ENCODE data around the gene TBC1D16.

DNA sequence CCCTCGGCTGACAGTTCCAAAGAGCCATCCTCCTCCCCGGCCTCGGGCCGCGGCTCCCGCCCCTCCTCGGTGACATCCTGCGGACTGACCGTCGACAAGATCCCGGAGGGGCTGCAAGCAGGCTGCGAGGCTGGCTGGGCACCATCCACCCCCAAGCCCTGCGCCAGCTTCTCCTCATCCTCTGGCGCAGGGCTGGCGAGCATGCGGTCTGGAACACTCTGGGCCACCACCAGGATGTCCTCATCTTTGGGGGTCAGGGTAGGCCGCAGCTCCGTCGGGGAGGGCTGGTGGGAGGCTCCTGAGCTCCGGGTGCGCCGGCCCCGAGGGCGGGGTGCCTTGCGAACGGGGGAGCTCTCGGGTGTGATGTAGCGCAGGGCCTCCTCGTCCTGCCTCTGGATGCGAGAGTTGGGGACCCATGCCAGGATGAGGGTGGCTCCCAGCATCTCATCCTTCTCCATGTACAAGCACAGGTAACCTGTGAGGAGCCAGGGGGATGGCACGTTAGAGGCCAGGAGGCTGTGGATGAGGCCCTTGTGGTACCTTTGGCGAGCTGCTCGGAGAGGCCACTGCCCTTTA, 25.3 kb downstream of the TBC1D16 start:
- TF ChIP-seq, protein P1, sequence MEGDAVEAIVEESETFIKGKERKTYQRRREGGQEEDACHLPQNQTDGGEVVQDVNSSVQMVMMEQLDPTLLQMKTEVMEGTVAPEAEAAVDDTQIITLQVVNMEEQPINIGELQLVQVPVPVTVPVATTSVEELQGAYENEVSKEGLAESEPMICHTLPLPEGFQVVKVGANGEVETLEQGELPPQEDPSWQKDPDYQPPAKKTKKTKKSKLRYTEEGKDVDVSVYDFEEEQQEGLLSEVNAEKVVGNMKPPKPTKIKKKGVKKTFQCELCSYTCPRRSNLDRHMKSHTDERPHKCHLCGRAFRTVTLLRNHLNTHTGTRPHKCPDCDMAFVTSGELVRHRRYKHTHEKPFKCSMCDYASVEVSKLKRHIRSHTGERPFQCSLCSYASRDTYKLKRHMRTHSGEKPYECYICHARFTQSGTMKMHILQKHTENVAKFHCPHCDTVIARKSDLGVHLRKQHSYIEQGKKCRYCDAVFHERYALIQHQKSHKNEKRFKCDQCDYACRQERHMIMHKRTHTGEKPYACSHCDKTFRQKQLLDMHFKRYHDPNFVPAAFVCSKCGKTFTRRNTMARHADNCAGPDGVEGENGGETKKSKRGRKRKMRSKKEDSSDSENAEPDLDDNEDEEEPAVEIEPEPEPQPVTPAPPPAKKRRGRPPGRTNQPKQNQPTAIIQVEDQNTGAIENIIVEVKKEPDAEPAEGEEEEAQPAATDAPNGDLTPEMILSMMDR (IDR thresholded peaks at IDR 0.05), result no peak
- TF ChIP-seq POLR2A (IDR thresholded peaks at IDR 0.05), result no peak

All from right lobe of liver (tissue), 4 donors.